ENCODE data around the gene CLEC3B.

GRCh38 chr3:45071075-45071474 lies 45.0 kb downstream of the CLEC3B start:
- TF ChIP-seq EZH2 (IDR thresholded peaks at IDR 0.05; ENCODE audit: borderline replicate concordance, low read length) (no peak), CTCF (IDR thresholded peaks at IDR 0.05; ENCODE audit: low read length) (no peak)
